H9 (cell line): ENCODE measurements around the gene CTAGE15. TPM values are rescaled to one million over a fixed set of nuclear protein-coding genes. Genes with fewer than 3 reads are reported as not detected.
"Not testable (repeated sequence)": the region's sequence is repeated elsewhere in the genome, so short reads cannot be mapped to it uniquely, and the experiment has no call there.

ENCODE experiments used
- DNase-seq: peaks from one replicate; pipeline ENCODE4 v3.0.0-alpha.2; 2017
- H2AFZ ChIP-seq: one replicate; pipeline ENCODE4 v1.6.1; 2013; ENCODE audit warnings: mild to moderate bottlenecking, low read length, control low read depth, moderate library complexity
- H2AK5ac ChIP-seq: 2 replicates; pipeline ENCODE4 v1.6.1; 2013; ENCODE audit warnings: low read length, control low read depth, mixed read lengths; ENCODE audit not compliant: insufficient read length
- H2BK120ac ChIP-seq: one replicate; pipeline ENCODE4 v1.6.1; 2013; ENCODE audit warnings: low read depth, mild to moderate bottlenecking, low read length, control low read depth, inconsistent platforms; ENCODE audit not compliant: poor library complexity, severe bottlenecking
- H2BK12ac ChIP-seq: 2 replicates; pipeline ENCODE4 v1.6.1; 2013; ENCODE audit warnings: low read length, control low read depth, mixed read lengths, low read depth; ENCODE audit not compliant: insufficient read length
- H2BK15ac ChIP-seq: 2 replicates; pipeline ENCODE4 v1.6.1; 2013; ENCODE audit warnings: low read depth, low read length, control low read depth
- H2BK20ac ChIP-seq: one replicate; pipeline ENCODE4 v1.6.1; 2013; ENCODE audit warnings: low read depth, mild to moderate bottlenecking, low read length, control low read depth, inconsistent platforms; ENCODE audit not compliant: poor library complexity, severe bottlenecking
- H2BK5ac ChIP-seq: 2 replicates; pipeline ENCODE4 v1.6.1; 2013; ENCODE audit warnings: low read length, control low read depth, mixed read lengths; ENCODE audit not compliant: insufficient read length
- H3K14ac ChIP-seq: 2 replicates; pipeline ENCODE4 v1.6.1; 2013; ENCODE audit warnings: low read length, control low read depth; ENCODE audit not compliant: insufficient read depth
- H3K18ac ChIP-seq: 2 replicates; pipeline ENCODE4 v1.6.1; 2013; ENCODE audit warnings: low read depth, mild to moderate bottlenecking, mixed read lengths, low read length, control low read depth; ENCODE audit not compliant: insufficient read length
- H3K23ac ChIP-seq: 2 replicates; pipeline ENCODE4 v1.6.1; 2013; ENCODE audit warnings: low read length, control low read depth, mixed read lengths, low read depth; ENCODE audit not compliant: insufficient read length
- H3K23me2 ChIP-seq: 2 replicates; pipeline ENCODE4 v1.6.1; 2013; ENCODE audit warnings: low read depth, mild to moderate bottlenecking, mixed read lengths, low read length, control low read depth; ENCODE audit not compliant: insufficient read length, poor library complexity, severe bottlenecking
- H3K27ac ChIP-seq: 2 replicates; pipeline ENCODE4 v1.5.1; 2013; ENCODE audit warnings: low read length, control low read depth, mixed read lengths, low read depth; ENCODE audit not compliant: insufficient read length
- H3K27me3 ChIP-seq: 2 replicates; pipeline ENCODE4 v1.6.1; 2013; ENCODE audit warnings: low read length, control low read depth, inconsistent platforms; ENCODE audit not compliant: insufficient read depth
- H3K4ac ChIP-seq: 2 replicates; pipeline ENCODE4 v1.6.1; 2013; ENCODE audit warnings: low read depth, mild to moderate bottlenecking, control low read depth, inconsistent platforms, low read length, moderate library complexity
- H3K4me1 ChIP-seq: 2 replicates; pipeline ENCODE4 v1.6.1; 2013; ENCODE audit warnings: low read length, control low read depth, inconsistent platforms; ENCODE audit not compliant: insufficient read depth
- H3K4me2 ChIP-seq: 2 replicates; pipeline ENCODE4 v1.6.1; 2013; ENCODE audit warnings: low read length, control low read depth, mixed read lengths; ENCODE audit not compliant: insufficient read length, insufficient read depth
- H3K56ac ChIP-seq: 2 replicates; pipeline ENCODE4 v1.6.1; 2013; ENCODE audit warnings: low read depth, mild to moderate bottlenecking, mixed read lengths, low read length, control low read depth; ENCODE audit not compliant: insufficient read length
- H3K79me1 ChIP-seq: 2 replicates; pipeline ENCODE4 v1.6.1; 2013; ENCODE audit warnings: low read depth, mild to moderate bottlenecking, moderate library complexity, low read length, control low read depth, inconsistent platforms; ENCODE audit not compliant: insufficient read depth, poor library complexity, severe bottlenecking
- H3K79me2 ChIP-seq: 2 replicates; pipeline ENCODE4 v1.6.1; 2013; ENCODE audit warnings: low read length, control low read depth, inconsistent platforms; ENCODE audit not compliant: insufficient read depth
- H3K9ac ChIP-seq: 2 replicates; pipeline ENCODE4 v1.6.1; 2013; ENCODE audit warnings: low read length, control low read depth, mixed read lengths; ENCODE audit not compliant: insufficient read length; ENCODE audit errors: extremely low read depth
- H3K9me3 ChIP-seq: one replicate; pipeline ENCODE4 v1.6.1; 2013; ENCODE audit warnings: low read depth, low read length, inconsistent platforms; ENCODE audit not compliant: control insufficient read depth
- H3T11ph ChIP-seq: one replicate; pipeline ENCODE4 v1.6.1; 2013; ENCODE audit warnings: mild to moderate bottlenecking, low read length, control low read depth, inconsistent platforms
- H4K20me1 ChIP-seq: one replicate; pipeline ENCODE4 v1.6.1; 2013; ENCODE audit not compliant: control insufficient read depth, insufficient read length, insufficient read depth
- H4K5ac ChIP-seq: 2 replicates; pipeline ENCODE4 v1.6.1; 2013; ENCODE audit warnings: low read depth, mild to moderate bottlenecking, mixed read lengths, low read length, control low read depth; ENCODE audit not compliant: insufficient read length
- H4K8ac ChIP-seq: replicated peaks from 2 replicates; pipeline ENCODE4 v1.6.1; 2013; ENCODE audit warnings: low read length, control low read depth, mixed read lengths, low read depth; ENCODE audit not compliant: insufficient read length
- H4K91ac ChIP-seq: 2 replicates; pipeline ENCODE4 v1.6.1; 2013; ENCODE audit warnings: low read depth, mild to moderate bottlenecking, moderate library complexity, mixed read lengths, low read length, control low read depth; ENCODE audit not compliant: insufficient read length
- H3K27ac Mint-ChIP-seq, 3 experiments: 2 replicates in 2 of 3; 3 replicates in 1 of 3; pipeline ENCODE4 v1.8.0; 2020 to 2021; ENCODE audit warnings: mixed read lengths in 3 of 3, mild to moderate bottlenecking in 1 of 3, moderate library complexity in 1 of 3
- H3K27me3 Mint-ChIP-seq: 2 replicates; pipeline ENCODE4 v1.8.0; 2021; ENCODE audit warnings: low read depth, mild to moderate bottlenecking, moderate library complexity, mixed read lengths
- H3K36me3 Mint-ChIP-seq, 3 experiments: 2 replicates in 2 of 3; 3 replicates in 1 of 3; pipeline ENCODE4 v1.8.0; 2020 to 2021; ENCODE audit warnings: low read depth in 3 of 3, mixed read lengths in 3 of 3; ENCODE audit not compliant: insufficient read depth in 1 of 3
- H3K4me1 Mint-ChIP-seq, 2 experiments: 2 replicates each; pipeline ENCODE4 v1.8.0; 2020; ENCODE audit warnings: mixed read lengths in 2 of 2
- H3K4me3 Mint-ChIP-seq, 2 experiments: 2 replicates in 1 of 2; 3 replicates in 1 of 2; pipeline ENCODE4 v1.8.0; 2020 to 2021; ENCODE audit warnings: mild to moderate bottlenecking in 2 of 2, mixed read lengths in 2 of 2, moderate library complexity in 1 of 2
- H3K9me3 Mint-ChIP-seq, 2 experiments: 2 replicates in 1 of 2; 3 replicates in 1 of 2; pipeline ENCODE4 v1.8.0; 2020; ENCODE audit warnings: mild to moderate bottlenecking in 2 of 2, mixed read lengths in 2 of 2, moderate library complexity in 1 of 2
- WGBS: extraction: QIAGEN DNeasy Blood & Tissue Kit; methylation state at CpG from one replicate; pipeline ENCODE4 v1.1.7; 2013; ENCODE audit warnings: missing lambda C conversion rate, low lambda C conversion rate, mixed read lengths; ENCODE audit not compliant: insufficient read length; ENCODE audit errors: extremely low coverage; 5-methylcytosine and 5-hydroxymethylcytosine counted together
- total RNA-seq: library from RNA; stranded (reverse); gene quantifications from 2 replicates; pipeline ENCODE4 v1.2.1, GENCODE V29; 2021

The CTAGE15 gene
- total RNA-seq, 1 experiment from 2014 or later: 1.8 TPM

GRCh38 chr7:143533213-143533839 is 38.3 kb upstream of the CTAGE15 start:
- H3K56ac ChIP-seq, H3K79me1 ChIP-seq, H3K9me3 Mint-ChIP-seq, H2AFZ ChIP-seq, DNase-seq, H3K79me2 ChIP-seq, H3K23me2 ChIP-seq, H3K27me3 Mint-ChIP-seq, H3K4me1 ChIP-seq, H3K4me1 Mint-ChIP-seq, H2AK5ac ChIP-seq, H4K20me1 ChIP-seq, H3K4me3 Mint-ChIP-seq, H2BK120ac ChIP-seq, H3K4me2 ChIP-seq, H3K27ac ChIP-seq, H2BK5ac ChIP-seq, H3K18ac ChIP-seq, H3K23ac ChIP-seq, H3K14ac ChIP-seq, H4K91ac ChIP-seq, H2BK20ac ChIP-seq, H4K5ac ChIP-seq, H2BK12ac ChIP-seq, H3K27ac Mint-ChIP-seq, H2BK15ac ChIP-seq, H3T11ph ChIP-seq, H3K4ac ChIP-seq, H4K8ac ChIP-seq, H3K27me3 ChIP-seq, H3K9ac ChIP-seq, H3K9me3 ChIP-seq, H3K36me3 Mint-ChIP-seq: not testable (repeated sequence)
- WGBS: no CpG with 5 or more reads among the region's 6 CpGs

DNA sequence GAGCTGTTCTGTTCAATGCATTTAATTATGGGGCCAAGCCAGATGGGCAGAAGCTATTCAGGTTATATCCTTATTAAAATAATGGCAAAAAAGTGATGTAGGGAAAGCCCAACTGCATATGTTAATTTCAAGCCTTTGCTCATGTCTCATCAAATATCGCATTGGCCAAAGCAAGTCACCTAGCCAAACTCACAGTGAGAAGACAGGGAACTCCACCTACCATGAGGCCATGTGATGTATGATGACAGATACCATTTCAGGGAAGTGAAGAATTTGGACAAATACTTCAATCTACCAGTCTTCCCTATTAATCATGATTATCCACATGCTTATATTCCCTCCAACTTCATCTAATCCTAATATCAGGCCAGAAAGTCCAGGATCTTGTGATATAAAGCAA is 35.2 kb upstream of the CTAGE15 start:
- not testable (repeated sequence) for H3K18ac ChIP-seq, H3K4me1 Mint-ChIP-seq, H3K79me2 ChIP-seq, H3K4me3 Mint-ChIP-seq, DNase-seq, H3K56ac ChIP-seq, H2BK20ac ChIP-seq, H3K27me3 Mint-ChIP-seq, H2BK5ac ChIP-seq, H3K9ac ChIP-seq, H3K23me2 ChIP-seq, H4K8ac ChIP-seq, H2BK120ac ChIP-seq, H2BK12ac ChIP-seq, H2BK15ac ChIP-seq, H2AK5ac ChIP-seq, H3K23ac ChIP-seq, H3K14ac ChIP-seq, H4K20me1 ChIP-seq, H4K91ac ChIP-seq, H3T11ph ChIP-seq, H3K9me3 Mint-ChIP-seq, H3K79me1 ChIP-seq, H3K9me3 ChIP-seq, H4K5ac ChIP-seq, H3K27ac Mint-ChIP-seq, H3K4me1 ChIP-seq, H3K27me3 ChIP-seq, H2AFZ ChIP-seq, H3K4ac ChIP-seq, H3K36me3 Mint-ChIP-seq, H3K27ac ChIP-seq, H3K4me2 ChIP-seq
- no CpG with 5 or more reads among the region's 1 CpG for WGBS
